Parathyroid adenoma (tissue), 2 donors: Measurements from ENCODE around the gene NOC3L.

Experiments used
- H2AFZ ChIP-seq: fragments of 300-600 bp; sonication (generic); one replicate; pipeline ENCODE4 v1.7.0; 2017; ENCODE audit warnings: antibody characterized with exemption, mild to moderate bottlenecking
- H3K27ac ChIP-seq: fragments of 300-600 bp; sonication (generic); one replicate; pipeline ENCODE4 v1.7.0; 2017
- H3K27me3 ChIP-seq: fragments of 300-600 bp; sonication (generic); one replicate; pipeline ENCODE4 v1.7.0; 2017; ENCODE audit warnings: low read length; ENCODE audit not compliant: control insufficient read depth, insufficient read depth
- H3K36me3 ChIP-seq: fragments of 300-600 bp; sonication (generic); one replicate; pipeline ENCODE4 v1.7.0; 2017; ENCODE audit warnings: low read length; ENCODE audit not compliant: control insufficient read depth, insufficient read depth
- H3K4me1 ChIP-seq: fragments of 300-600 bp; sonication (generic); one replicate; pipeline ENCODE4 v1.7.0; 2017; ENCODE audit warnings: control low read depth
- H3K4me2 ChIP-seq: fragments of 300-600 bp; sonication (generic); one replicate; pipeline ENCODE4 v1.7.0; 2017; ENCODE audit warnings: low read length
- H3K4me3 ChIP-seq: fragments of 300-600 bp; sonication (generic); one replicate; pipeline ENCODE4 v1.7.0; 2017; ENCODE audit warnings: low read depth, low read length
- H3K79me2 ChIP-seq: fragments of 300-600 bp; sonication (generic); one replicate; pipeline ENCODE4 v1.7.0; 2017; ENCODE audit warnings: control low read depth
- H3K9ac ChIP-seq: fragments of 300-600 bp; sonication (generic); one replicate; pipeline ENCODE4 v1.7.0; 2017; ENCODE audit warnings: mild to moderate bottlenecking
- H3K9me3 ChIP-seq: fragments of 300-600 bp; sonication (generic); one replicate; pipeline ENCODE4 v1.7.0; 2017; ENCODE audit warnings: low read length; ENCODE audit not compliant: control insufficient read depth
- CTCF ChIP-seq: fragments of 300-600 bp; sonication (generic); IDR thresholded peaks from one replicate; pipeline ENCODE4 v1.7.0; 2017; ENCODE audit warnings: antibody characterized with exemption, mild to moderate bottlenecking
- donor health status: primary hyperparathyroidism.

The NOC3L gene

DNA sequence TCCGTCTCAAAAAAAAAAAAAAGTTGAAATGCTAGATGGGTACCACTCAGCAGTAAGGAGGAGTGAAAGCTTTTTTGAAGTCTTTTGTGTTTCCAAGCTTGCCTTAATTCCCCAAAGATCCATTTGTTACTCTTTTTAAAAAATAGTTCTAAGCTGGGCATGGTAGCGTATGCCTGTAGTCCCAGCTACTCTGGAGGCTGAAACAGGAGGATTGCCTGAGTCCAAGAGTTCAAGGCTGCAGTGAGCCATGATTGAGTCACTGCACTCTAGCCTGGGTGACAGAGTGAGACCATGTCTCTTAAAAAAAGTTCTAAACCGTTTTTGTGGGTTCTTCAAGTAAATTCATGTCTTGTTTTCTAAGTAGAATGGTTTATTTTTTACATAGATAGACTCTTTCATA lies 44.9 kb upstream of the NOC3L start:
- no peaks in the 10 kb centered on the region for H3K27me3 ChIP-seq
- no peaks in the 10 kb centered on the region for H3K36me3 ChIP-seq
- no peaks in the 10 kb centered on the region for H3K4me1 ChIP-seq
- TF ChIP-seq CTCF, result no peak
- H3K4me3 ChIP-seq, result no peak overlapping the region
- no peak overlapping the region for H3K4me2 ChIP-seq
- H3K79me2 ChIP-seq, result peaks cover 52% of the 10 kb centered on the region
- H3K27ac ChIP-seq, result no peak overlapping the region
- H2AFZ ChIP-seq, result no peak overlapping the region
- H3K9ac ChIP-seq, result no peak overlapping the region
- no peaks in the 10 kb centered on the region for H3K9me3 ChIP-seq

DNA sequence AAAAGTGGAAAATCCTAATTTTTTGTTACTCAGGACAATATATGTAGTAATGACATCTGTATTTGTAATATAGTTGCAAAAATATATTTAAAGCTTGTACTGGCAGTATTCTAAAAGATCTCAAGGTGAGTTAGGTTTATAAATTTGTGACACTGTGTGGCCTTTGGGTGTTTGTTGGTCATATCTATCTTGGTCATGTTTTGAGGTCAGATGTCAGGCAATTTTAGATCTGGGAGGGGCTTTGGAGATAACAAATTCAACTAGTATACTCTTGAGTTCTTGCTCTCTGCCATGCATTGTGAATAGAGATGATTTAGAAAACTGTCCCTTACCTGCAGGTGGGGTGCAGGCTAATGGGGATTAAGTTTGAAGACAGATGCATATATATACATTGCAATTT lies 42.7 kb upstream of the NOC3L start:
- no peaks in the 10 kb centered on the region for H3K4me1 ChIP-seq
- no peaks in the 10 kb centered on the region for H3K9me3 ChIP-seq
- H3K9ac ChIP-seq, result no peak overlapping the region
- H3K4me3 ChIP-seq, result no peak overlapping the region
- TF ChIP-seq CTCF, result no peak
- H3K27ac ChIP-seq, result no peak overlapping the region
- H3K79me2 ChIP-seq, result peaks cover 36% of the 10 kb centered on the region
- H3K4me2 ChIP-seq, result no peak overlapping the region
- no peaks in the 10 kb centered on the region for H3K36me3 ChIP-seq
- H3K27me3 ChIP-seq, result no peaks in the 10 kb centered on the region
- no peak overlapping the region for H2AFZ ChIP-seq

GRCh38 chr10:94403380-94404213 lies 40.9 kb upstream of the NOC3L start:
- no peaks in the 10 kb centered on the region for H3K36me3 ChIP-seq
- peak overlapping the region; percentile 46 for H3K9ac ChIP-seq
- peak overlapping the region; percentile 78 for H3K27ac ChIP-seq
- no peak for TF ChIP-seq CTCF
- H3K4me2 ChIP-seq, result peak overlapping the region; percentile 68
- peaks cover 31% of the 10 kb centered on the region for H3K79me2 ChIP-seq
- peak overlapping the region; percentile 70 for H3K4me3 ChIP-seq
- H3K27me3 ChIP-seq, result no peaks in the 10 kb centered on the region
- H3K9me3 ChIP-seq, result no peaks in the 10 kb centered on the region
- H3K4me1 ChIP-seq, result no peaks in the 10 kb centered on the region
- H2AFZ ChIP-seq, result peak overlapping the region; percentile 83

GRCh38 chr10:94402843-94403379 lies 40.2 kb upstream of the NOC3L start:
- H3K4me3 ChIP-seq, result peak overlapping the region; percentile 70
- H3K36me3 ChIP-seq, result no peaks in the 10 kb centered on the region
- H2AFZ ChIP-seq, result peak overlapping the region; percentile 83
- H3K4me2 ChIP-seq, result peak overlapping the region; percentile 68
- H3K4me1 ChIP-seq, result no peaks in the 10 kb centered on the region
- no peaks in the 10 kb centered on the region for H3K27me3 ChIP-seq
- TF ChIP-seq CTCF, result no peak
- peak overlapping the region; percentile 46 for H3K9ac ChIP-seq
- peaks cover 28% of the 10 kb centered on the region for H3K79me2 ChIP-seq
- peak overlapping the region; percentile 78 for H3K27ac ChIP-seq
- no peaks in the 10 kb centered on the region for H3K9me3 ChIP-seq
